Activated CD8-positive, alpha-beta memory T cell treated with anti-CD3 and anti-CD28 coated beads for 1 hour (primary cell): ENCODE data around the gene FGD3.

ENCODE experiments used
- DNase-seq, 2 donors: peaks; one replicate each; pipeline ENCODE4 v3.0.0-alpha.2; 2020; ENCODE audit warnings: low read depth in 1 of 2; ENCODE audit errors: extremely low read depth in 1 of 2

Gene FGD3

DNA sequence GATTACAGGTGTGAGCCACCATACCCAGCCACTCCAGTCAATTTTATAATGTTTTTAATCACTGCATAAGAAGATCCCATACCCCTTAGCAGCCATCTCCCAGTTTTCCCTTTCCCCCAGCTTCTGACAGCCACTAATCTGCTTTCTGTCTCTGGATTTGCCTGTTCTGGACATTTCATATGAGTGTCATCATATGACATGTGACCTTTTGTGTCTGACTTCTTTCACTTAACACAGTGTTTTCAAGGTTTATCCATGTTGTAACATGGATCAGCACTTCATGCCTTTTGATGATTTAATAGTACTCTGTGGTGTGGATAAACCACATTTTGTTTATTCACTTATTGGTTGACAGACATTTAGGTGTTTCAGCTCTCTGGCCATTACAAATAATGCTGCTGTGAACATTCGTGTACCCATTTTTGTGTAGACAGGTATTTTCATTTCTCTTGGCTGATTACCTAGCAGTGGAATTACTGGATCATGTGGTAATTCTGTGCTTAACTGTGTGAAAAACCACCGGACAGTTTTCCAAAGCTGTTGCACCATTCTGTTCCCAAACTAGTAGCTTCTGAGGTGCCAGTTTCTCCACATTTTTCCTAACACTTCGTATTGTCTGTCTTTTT, 119.8 kb downstream of the FGD3 start:
- DNase-seq = no peak

- no peak for DNase-seq
These were observed 121.6 kb downstream of the FGD3 start for GRCh38 chr9:93068956-93069355.

DNA sequence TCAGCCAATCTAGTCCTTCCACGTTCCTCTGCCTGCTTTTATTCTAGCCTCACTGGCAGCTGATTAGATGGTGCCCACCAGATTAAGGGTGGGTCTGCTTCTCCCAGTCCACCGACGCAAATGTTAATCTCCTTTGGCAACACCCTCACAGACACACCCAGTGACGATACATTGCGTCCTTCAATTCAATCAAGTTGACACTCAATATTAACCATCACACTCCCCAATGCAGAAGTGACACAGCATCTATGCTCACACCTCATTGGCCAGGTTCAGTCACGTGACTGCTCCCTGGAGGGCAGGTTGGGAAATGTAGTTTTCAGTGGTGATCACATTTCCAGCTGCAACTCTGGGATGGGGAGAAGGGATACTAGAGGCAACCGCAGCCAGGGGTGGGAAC, 124.1 kb downstream of the FGD3 start:
- DNase-seq = no peak

GRCh38 chr9:93072383-93072795, 125.1 kb downstream of the FGD3 start:
- no peak for DNase-seq

GRCh38 chr9:93076101-93076791, 128.9 kb downstream of the FGD3 start:
- DNase-seq = no peak

DNA sequence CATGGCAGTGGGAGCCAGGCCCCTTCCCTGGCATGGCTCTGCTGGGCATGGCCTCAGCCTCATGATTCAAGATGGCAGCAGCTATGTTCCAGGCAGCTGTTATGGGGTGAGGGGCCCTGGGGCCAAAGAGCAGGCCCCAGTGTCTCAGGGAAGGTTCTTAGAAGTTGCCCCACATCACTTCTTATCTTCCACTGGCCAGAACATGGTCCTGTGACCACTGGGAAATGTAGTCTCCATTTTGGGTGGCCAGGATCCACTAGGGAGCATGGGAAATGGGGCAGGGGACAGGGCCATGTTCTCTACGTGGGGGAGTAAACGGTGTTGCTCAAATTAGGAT, 129.4 kb downstream of the FGD3 start:
- no peak for DNase-seq

GRCh38 chr9:93077367-93077766, 130.0 kb downstream of the FGD3 start:
- no peak for DNase-seq

- DNase-seq = no peak
These were observed 130.5 kb downstream of the FGD3 start for GRCh38 chr9:93077811-93078210.

- DNase-seq = no peak
These were observed 132.0 kb downstream of the FGD3 start for GRCh38 chr9:93079371-93079770.

GRCh38 chr9:93080406-93080805, 133.1 kb downstream of the FGD3 start:
- DNase-seq = no peak

GRCh38 chr9:93081081-93081529, 133.8 kb downstream of the FGD3 start:
- no peak for DNase-seq

GRCh38 chr9:93081931-93082330, 134.6 kb downstream of the FGD3 start:
- no peak for DNase-seq

- no peak for DNase-seq
These were observed 135.6 kb downstream of the FGD3 start for GRCh38 chr9:93082841-93083411.

- DNase-seq = no peak
These were observed 136.5 kb downstream of the FGD3 start for GRCh38 chr9:93083592-93084470.

DNA sequence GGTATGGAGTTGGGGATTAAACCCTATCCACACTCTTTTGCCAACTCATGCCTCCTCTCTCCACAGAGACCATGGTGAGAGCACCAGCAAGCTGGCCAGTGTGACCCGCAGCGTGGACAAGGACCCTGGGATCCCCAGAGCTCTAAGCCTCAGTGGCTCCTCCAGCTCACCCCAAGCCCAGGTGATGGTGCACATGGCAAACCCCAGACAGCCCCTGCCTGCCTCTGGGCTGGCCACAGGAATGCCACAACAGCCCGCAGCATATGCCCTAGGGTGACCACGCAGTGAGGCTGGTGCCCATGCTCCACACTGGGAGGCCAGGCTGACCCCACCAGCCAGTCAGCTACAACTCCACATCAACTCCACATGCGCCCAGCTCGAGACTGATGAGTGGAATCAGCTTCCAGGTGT, 137.2 kb downstream of the FGD3 start:
- DNase-seq = no peak

- DNase-seq = no peak
These were observed 138.4 kb downstream of the FGD3 start for GRCh38 chr9:93085676-93086075.
